ENCODE measurements around the gene RNF207. TPM values are rescaled to one million over a fixed set of nuclear protein-coding genes. Genes with fewer than 3 reads are reported as not detected.

RNF207 gene
- total and polyA plus RNA-seq, 2 donors (not counting 3 experiments of a cell fraction or from before 2014, with no cell fraction given), result 3.2 to 8.2 TPM

DNA sequence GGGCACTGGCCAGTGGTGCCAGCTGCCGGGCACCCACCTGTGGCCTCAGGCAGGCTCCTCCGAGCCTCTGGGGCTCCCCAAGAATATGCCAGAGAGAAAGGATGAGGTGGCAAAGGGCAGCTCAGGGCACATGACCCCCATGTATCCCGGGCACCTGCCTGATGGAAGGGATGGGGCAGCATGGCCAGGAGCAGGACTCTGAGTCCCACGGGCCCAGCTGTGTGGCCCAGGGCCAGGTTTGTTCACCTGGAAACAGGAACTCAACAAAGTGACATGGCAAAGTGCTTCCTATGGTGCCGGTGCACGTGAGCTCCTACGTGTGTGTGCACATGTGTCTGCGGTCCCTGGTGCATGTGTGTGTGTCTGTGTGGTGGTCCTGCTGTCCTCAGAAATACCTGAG is 64.5 kb downstream of the RNF207 start:
- POLR2A ChIA-PET, result no interaction called here
- no peaks in the 10 kb centered on the region for H3K9me1 ChIP-seq (replicated peaks; ENCODE audit: control insufficient read depth, extremely low read depth, insufficient read depth, low read length)
- no peaks in the 10 kb centered on the region for H3K4me1 ChIP-seq (ENCODE audit: control insufficient read depth, extremely low read depth, insufficient read depth, low read length)
- H3K4me2 ChIP-seq (ENCODE audit: insufficient read depth, low read length), result no peak overlapping the region
- no peak for FAIRE-seq
- no peak overlapping the region for H3K4me3 ChIP-seq (replicated peaks in 1 of 3; ENCODE audit: insufficient read depth in 1 of 3, low read depth in 1 of 3, low read length in 3 of 3)
- DNase-seq (ENCODE audit: low read depth, low spot score), result no peak
- no peak overlapping the region for H2AFZ ChIP-seq (ENCODE audit: low read depth, low read length)
- dilution Hi-C loops (cut with MboI; ENCODE audit: extremely low pct_ligation_motif_present, low sequenced_read_pairs) (no loop called here), intact Hi-C loops (cut with micrococcal nuclease) (no loop called here)
- H4K20me1 ChIP-seq (replicated peaks; ENCODE audit: control insufficient read depth, extremely low read depth, insufficient read depth, low read length), result no peaks in the 10 kb centered on the region
- H3K27me3 ChIP-seq (ENCODE audit: control insufficient read depth in 2 of 2, insufficient read depth in 2 of 2, low read length in 2 of 2), result no peaks in the 10 kb centered on the region
- no peaks in the 10 kb centered on the region for H3K36me3 ChIP-seq (ENCODE audit: control insufficient read depth in 2 of 2, extremely low read depth in 1 of 2, insufficient read depth in 2 of 2, low read length in 2 of 2)
- no peaks in the 10 kb centered on the region for H3K9me3 ChIP-seq (replicated peaks; ENCODE audit: control insufficient read depth, insufficient read depth, low read length)
- H3K79me2 ChIP-seq (ENCODE audit: control insufficient read depth, insufficient read depth, low read length), result no peaks in the 10 kb centered on the region
- no peak overlapping the region for H3K9ac ChIP-seq (replicated peaks; ENCODE audit: extremely low read depth, insufficient read depth, low read length)
- no peak for TF ChIP-seq FOS (IDR thresholded peaks at IDR 0.05; ENCODE audit: borderline replicate concordance, insufficient read depth, low read length)
- TF ChIP-seq, protein P1, sequence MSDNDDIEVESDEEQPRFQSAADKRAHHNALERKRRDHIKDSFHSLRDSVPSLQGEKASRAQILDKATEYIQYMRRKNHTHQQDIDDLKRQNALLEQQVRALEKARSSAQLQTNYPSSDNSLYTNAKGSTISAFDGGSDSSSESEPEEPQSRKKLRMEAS (IDR thresholded peaks at IDR 0.05; ENCODE audit: insufficient read depth, insufficient read length), result no peak
- no TSS peak for BruUV-seq (replicated peaks)
- CTCF ChIA-PET, result no interaction called here
- no peak overlapping the region for H3K27ac ChIP-seq (ENCODE audit: insufficient read depth, low read depth, low read length)

Other genes with a start within 250 kb of the RNF207 start
- 9.9 and 11.7 TPM in 2 replicates for gene NPHP4, start 213.7 kb upstream of the RNF207 start, total RNA-seq
- 4.4 and 5.0 TPM in 2 replicates for gene NPHP4, start 213.7 kb upstream of the RNF207 start, polyA plus RNA-seq
- gene KCNAB2, start 160.2 kb upstream of the RNF207 start, total RNA-seq, result 3.8 and 4.6 TPM in 2 replicates
- gene KCNAB2, start 160.2 kb upstream of the RNF207 start, polyA plus RNA-seq, result 2.2 and 2.4 TPM in 2 replicates
- 0.11 and 0.14 TPM in 2 replicates for gene CHD5, start 25.8 kb upstream of the RNF207 start, total RNA-seq
- gene CHD5, start 25.8 kb upstream of the RNF207 start, polyA plus RNA-seq, result 0.03 and 0.04 TPM in 2 replicates
- 343 and 372 TPM in 2 replicates for gene RPL22, start 6.5 kb upstream of the RNF207 start, total RNA-seq
- gene RPL22, start 6.5 kb upstream of the RNF207 start, polyA plus RNA-seq, result 52.2 and 71.2 TPM in 2 replicates
- 66.4 and 66.5 TPM in 2 replicates for gene ICMT, start 29.8 kb downstream of the RNF207 start, total RNA-seq
- 35.5 and 39.2 TPM in 2 replicates for gene ICMT, start 29.8 kb downstream of the RNF207 start, polyA plus RNA-seq
- not detected in 2 replicates for gene HES3, start 38.1 kb downstream of the RNF207 start, total RNA-seq
- gene HES3, start 38.1 kb downstream of the RNF207 start, polyA plus RNA-seq, result not detected in 2 replicates
- 2.8 and 3.1 TPM in 2 replicates for gene GPR153, start 55.0 kb downstream of the RNF207 start, total RNA-seq
- gene GPR153, start 55.0 kb downstream of the RNF207 start, polyA plus RNA-seq, result 3.9 and 4.0 TPM in 2 replicates
- 69.4 and 76.5 TPM in 2 replicates for gene ACOT7, start 187.6 kb downstream of the RNF207 start, total RNA-seq
- 104 and 105 TPM in 2 replicates for gene ACOT7, start 187.6 kb downstream of the RNF207 start, polyA plus RNA-seq
- 9.4 and 13.3 TPM in 2 replicates for gene HES2, start 213.8 kb downstream of the RNF207 start, total RNA-seq
- 3.6 and 3.7 TPM in 2 replicates for gene HES2, start 213.8 kb downstream of the RNF207 start, polyA plus RNA-seq
- gene ESPN, start 218.7 kb downstream of the RNF207 start, total RNA-seq, result 0.71 and 2.2 TPM in 2 replicates
- gene ESPN, start 218.7 kb downstream of the RNF207 start, polyA plus RNA-seq, result 0.46 and 0.54 TPM in 2 replicates

All from endothelial cell of umbilical vein (primary cell).